Uterus (tissue), 4 donors: Measurements from ENCODE around the gene VEZF1. TPM values are rescaled to one million over a fixed set of nuclear protein-coding genes. Genes with fewer than 3 reads are reported as not detected.

Experiments
- DNase-seq, 2 donors: peaks; one replicate each; pipeline ENCODE4 v3.0.0-alpha.2; 2019 to 2020
- H3K27ac ChIP-seq, 2 donors: fragments of 200-600 bp; sonication (generic); 1 replicate in 1 of 2; 2 replicates in 1 of 2; pipeline ENCODE4 v1.5.1; 2016 to 2018
- H3K27me3 ChIP-seq, 2 donors: fragments of 200-600 bp; sonication (generic); one replicate each; pipeline ENCODE4 v1.5.1; 2018 to 2019; ENCODE audit warnings: control low read depth in 1 of 2
- H3K36me3 ChIP-seq, 2 donors: fragments of 200-600 bp; sonication (generic); one replicate each; pipeline ENCODE4 v1.5.1; 2019; ENCODE audit warnings: control low read depth in 1 of 2
- H3K4me1 ChIP-seq, 2 donors: fragments of 200-600 bp; sonication (generic); one replicate each; pipeline ENCODE4 v1.5.1; 2018 to 2019; ENCODE audit warnings: control low read depth in 1 of 2
- H3K4me3 ChIP-seq, 2 donors: fragments of 200-600 bp; sonication (generic); 1 replicate in 1 of 2; 2 replicates in 1 of 2; pipeline ENCODE4 v1.5.1; 2018 to 2019; ENCODE audit warnings: mild to moderate bottlenecking in 1 of 2
- H3K9me3 ChIP-seq, 2 donors: fragments of 200-600 bp; sonication (generic); one replicate each; pipeline ENCODE4 v1.5.1; 2019; ENCODE audit warnings: control low read depth in 1 of 2
- POLR2A ChIP-seq, 2 donors: fragments of 450-650 bp; IDR thresholded peaks; one replicate each; pipeline ENCODE4 v1.6.1; 2016; ENCODE audit warnings: antibody characterized with exemption in 2 of 2, mild to moderate bottlenecking in 1 of 2, moderate library complexity in 1 of 2
- intact Hi-C: fragments of 100-400 bp; cut with DNase I; formaldehyde crosslinking; loops from one replicate; pipeline ENCODE4 v1.15.1; 2023; ENCODE audit warnings: low total_unique reads
- total RNA-seq, 4 donors: library from RNA; depleted of rRNA in 3 of 4; stranded (reverse); fragments of >200 nt in 3 of 4; gene quantifications; one replicate each; pipeline versions ENCODE4 v1.1.0 to v1.2.4, GENCODE V29; 2014 to 2023
- TF ChIP-seq, protein P1 (sequence below), 4 experiments: fragments of 200-600 bp in 2 of 4; fragments of 450-650 bp in 2 of 4; sonication (generic) in 2 of 4; IDR thresholded peaks; one replicate each; pipeline ENCODE4 v1.5.1; 2016 to 2019; ENCODE audit warnings: antibody characterized with exemption in 4 of 4, mild to moderate bottlenecking in 2 of 4, moderate library complexity in 1 of 4
- donor health status: DM: yes; HTN: yes; CAD: no.

The VEZF1 gene
- 100 to 1,000 TPM in 2 of 4 donors, 10 to 100 TPM in 2; 58.8 to 133 (median 110) TPM for total RNA-seq

DNA sequence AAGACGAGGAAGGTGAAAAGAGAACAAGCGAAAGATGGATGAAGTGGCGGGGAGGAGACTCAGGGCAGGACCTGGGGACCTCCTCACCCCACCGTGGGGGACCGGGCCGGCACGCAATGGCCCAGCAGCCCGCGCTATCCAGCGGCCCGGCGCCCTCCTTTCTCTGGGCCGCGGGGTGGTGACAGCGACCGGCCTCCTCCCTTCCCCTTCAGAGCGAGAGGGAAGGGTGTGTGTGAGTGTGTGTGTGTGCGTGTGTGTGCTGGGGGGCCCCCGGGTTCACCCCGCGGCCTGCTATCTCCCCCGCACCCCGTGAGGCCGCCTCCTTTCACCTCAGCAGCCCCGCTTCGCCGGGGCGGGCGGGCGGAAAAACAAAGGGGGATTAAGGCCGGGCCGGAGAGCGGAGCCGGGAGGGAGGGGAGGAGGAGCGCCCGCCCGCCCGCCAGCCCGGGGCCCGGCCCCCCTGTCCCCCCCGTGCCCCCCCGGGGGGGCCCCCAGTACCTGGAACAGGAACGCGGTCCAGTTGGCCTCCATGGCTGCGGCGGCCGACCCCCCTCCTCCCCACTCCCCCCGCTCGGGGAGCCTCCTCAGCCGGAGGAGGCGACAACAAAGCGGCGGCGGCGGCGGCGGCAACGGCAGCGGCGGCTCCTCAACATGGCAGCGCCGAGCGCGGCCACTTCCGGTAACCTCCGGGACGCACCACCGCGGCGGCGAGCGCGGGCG is at the start of gene VEZF1:
VEZF1 (minus strand) TSS at position 674 of the 720 bp plus-strand sequence; CDS start at position 531, 143 bp downstream.
- DNase-seq: peak; percentile 78 to 80
- Histone ChIP-seq H3K4me1 (peaks cover 8 to 13% of the 10 kb centered on the region in 2 donors), H3K27me3 (no peaks in the 10 kb centered on the region), H3K27ac (peak within 1 kb of the TSS; percentile 96 to 98), H3K9me3 (no peaks in the 10 kb centered on the region), H3K36me3 (no peaks in the 10 kb centered on the region), H3K4me3 (peak within 1 kb of the TSS; percentile 78 to 89)
- TF ChIP-seq, protein P1, sequence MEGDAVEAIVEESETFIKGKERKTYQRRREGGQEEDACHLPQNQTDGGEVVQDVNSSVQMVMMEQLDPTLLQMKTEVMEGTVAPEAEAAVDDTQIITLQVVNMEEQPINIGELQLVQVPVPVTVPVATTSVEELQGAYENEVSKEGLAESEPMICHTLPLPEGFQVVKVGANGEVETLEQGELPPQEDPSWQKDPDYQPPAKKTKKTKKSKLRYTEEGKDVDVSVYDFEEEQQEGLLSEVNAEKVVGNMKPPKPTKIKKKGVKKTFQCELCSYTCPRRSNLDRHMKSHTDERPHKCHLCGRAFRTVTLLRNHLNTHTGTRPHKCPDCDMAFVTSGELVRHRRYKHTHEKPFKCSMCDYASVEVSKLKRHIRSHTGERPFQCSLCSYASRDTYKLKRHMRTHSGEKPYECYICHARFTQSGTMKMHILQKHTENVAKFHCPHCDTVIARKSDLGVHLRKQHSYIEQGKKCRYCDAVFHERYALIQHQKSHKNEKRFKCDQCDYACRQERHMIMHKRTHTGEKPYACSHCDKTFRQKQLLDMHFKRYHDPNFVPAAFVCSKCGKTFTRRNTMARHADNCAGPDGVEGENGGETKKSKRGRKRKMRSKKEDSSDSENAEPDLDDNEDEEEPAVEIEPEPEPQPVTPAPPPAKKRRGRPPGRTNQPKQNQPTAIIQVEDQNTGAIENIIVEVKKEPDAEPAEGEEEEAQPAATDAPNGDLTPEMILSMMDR (IDR thresholded peaks at IDR 0.05): no peak
- peak; percentile 21 to 55 for TF ChIP-seq POLR2A (IDR thresholded peaks at IDR 0.05)
- intact Hi-C loops: loop anchor here (2.0 kb wide), 1 partner anchor 31 kb away; no protein-coding TSS in a partner anchor

DNA sequence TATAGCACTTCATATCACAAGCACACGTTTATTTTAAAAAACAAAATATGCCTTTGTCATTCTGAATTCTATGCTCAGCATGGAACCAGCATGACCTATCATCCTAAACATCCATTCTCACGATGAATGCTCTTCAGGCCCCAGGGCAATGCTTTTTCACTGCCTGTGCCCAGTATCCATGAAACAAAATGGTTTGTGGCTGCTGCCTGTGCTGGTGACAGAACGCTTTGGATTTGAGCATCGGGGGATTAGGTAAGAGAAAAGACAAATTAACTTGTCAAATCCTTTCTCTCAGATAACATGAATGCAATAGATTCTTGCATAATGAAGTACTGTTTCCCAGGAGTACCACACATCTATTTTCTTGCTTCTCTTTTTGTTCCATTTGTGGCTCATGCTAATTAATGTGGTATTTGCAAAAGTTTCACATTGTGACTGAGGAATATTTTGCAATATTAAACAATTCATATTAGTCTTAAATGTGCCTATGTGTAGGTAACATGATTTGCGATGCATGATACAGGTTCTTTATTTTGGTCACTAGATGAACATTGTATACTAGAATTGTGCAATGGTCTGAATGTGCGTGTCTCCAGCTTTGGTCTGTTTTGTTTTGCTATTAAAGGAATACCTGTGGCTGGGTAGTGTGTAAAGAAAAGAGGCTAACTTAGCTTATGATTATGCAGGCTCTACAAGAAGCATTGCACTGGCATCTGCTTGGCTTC is 44.8 kb upstream of the VEZF1 start:
- Histone ChIP-seq H3K27ac (no peak overlapping the region), H3K36me3 (no peaks in the 10 kb centered on the region), H3K4me3 (no peak overlapping the region), H3K27me3 (no peaks in the 10 kb centered on the region), H3K4me1 (no peaks in the 10 kb centered on the region), H3K9me3 (no peaks in the 10 kb centered on the region)
- TF ChIP-seq, protein P1 (IDR thresholded peaks at IDR 0.05): no peak
- no peak for TF ChIP-seq POLR2A (IDR thresholded peaks at IDR 0.05)
- DNase-seq: no peak
- intact Hi-C loops: no loop called here

DNA sequence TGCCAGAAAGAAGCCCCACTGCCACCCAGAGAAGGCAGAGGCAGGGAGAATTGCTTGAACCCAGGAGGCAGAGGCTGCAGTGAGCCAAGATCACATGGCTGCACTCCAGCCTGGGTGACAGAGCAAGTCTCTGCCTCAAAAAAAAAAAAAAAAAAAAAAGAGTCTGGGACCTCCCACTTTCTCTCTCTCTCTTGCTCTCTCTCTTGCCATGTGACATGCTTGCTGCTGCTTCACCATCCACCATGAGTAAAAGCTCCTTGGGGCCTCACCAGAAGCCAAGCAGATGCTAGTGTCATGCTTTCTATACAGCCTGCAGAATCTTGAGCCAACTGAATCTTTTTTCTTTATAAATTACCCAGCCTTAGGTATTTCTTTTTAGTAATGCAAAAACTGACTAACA is 40.5 kb upstream of the VEZF1 start:
- H3K4me3 ChIP-seq: no peak overlapping the region
- H3K36me3 ChIP-seq: no peaks in the 10 kb centered on the region
- DNase-seq: no peak
- H3K9me3 ChIP-seq: no peaks in the 10 kb centered on the region
- no peaks in the 10 kb centered on the region for H3K4me1 ChIP-seq
- intact Hi-C loops: no loop called here
- no peak overlapping the region for H3K27ac ChIP-seq
- H3K27me3 ChIP-seq: no peaks in the 10 kb centered on the region
- TF ChIP-seq, protein P1 (IDR thresholded peaks at IDR 0.05): no peak
- no peak for TF ChIP-seq POLR2A (IDR thresholded peaks at IDR 0.05)

GRCh38 chr17:58020401-58020800 is 32.3 kb upstream of the VEZF1 start:
- H3K9me3 ChIP-seq: no peaks in the 10 kb centered on the region
- intact Hi-C loops: no loop called here
- no peak for DNase-seq
- H3K4me3 ChIP-seq: no peak overlapping the region
- H3K27me3 ChIP-seq: no peaks in the 10 kb centered on the region
- no peaks in the 10 kb centered on the region for H3K36me3 ChIP-seq
- H3K27ac ChIP-seq: no peak overlapping the region
- no peaks in the 10 kb centered on the region for H3K4me1 ChIP-seq
- TF ChIP-seq, protein P1 (IDR thresholded peaks at IDR 0.05): no peak
- TF ChIP-seq POLR2A (IDR thresholded peaks at IDR 0.05): no peak

DNA sequence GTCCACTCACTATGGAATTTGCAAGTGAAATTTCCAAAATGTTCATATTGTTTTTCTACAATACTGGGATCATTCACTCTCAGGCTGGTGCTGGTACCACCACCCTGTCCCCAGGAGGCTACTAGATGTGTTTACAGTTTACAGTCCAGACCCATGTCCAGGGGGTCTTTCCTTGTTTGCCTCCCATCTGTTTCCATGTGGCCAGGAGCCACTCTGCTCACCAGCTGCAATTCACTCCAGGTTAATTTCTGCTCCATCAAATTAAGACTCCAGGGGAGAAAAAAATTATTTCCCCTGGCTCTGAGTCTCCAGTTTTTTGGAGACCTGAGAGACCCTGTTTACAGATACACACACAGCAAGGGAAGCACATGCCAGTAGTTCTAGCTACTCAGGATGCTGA is 31.5 kb upstream of the VEZF1 start:
- H3K4me1 ChIP-seq: no peaks in the 10 kb centered on the region
- no peaks in the 10 kb centered on the region for H3K27me3 ChIP-seq
- no peak overlapping the region for H3K4me3 ChIP-seq
- no peaks in the 10 kb centered on the region for H3K9me3 ChIP-seq
- no peak for TF ChIP-seq POLR2A (IDR thresholded peaks at IDR 0.05)
- TF ChIP-seq, protein P1 (IDR thresholded peaks at IDR 0.05): no peak
- intact Hi-C loops: no loop called here
- no peak for DNase-seq
- no peak overlapping the region for H3K27ac ChIP-seq
- H3K36me3 ChIP-seq: no peaks in the 10 kb centered on the region
